Loucy (cell line): ENCODE measurements around the gene UBQLN3.

Experiments used
- H2AFZ ChIP-seq: fragments of 200-600 bp; sonication (generic); 2 replicates; pipeline ENCODE4 v1.6.0; 2016; ENCODE audit warnings: antibody characterized with exemption, mild to moderate bottlenecking, low read length, moderate library complexity
- H3F3A ChIP-seq: fragments of 200-600 bp; 2 replicates; pipeline ENCODE4 v1.6.0; 2016; ENCODE audit warnings: antibody characterized with exemption, low read depth, mild to moderate bottlenecking
- H3K27me3 ChIP-seq: fragments of 200-600 bp; sonication (generic); 2 replicates; pipeline ENCODE4 v1.6.1; 2014; ENCODE audit warnings: low read length, mild to moderate bottlenecking; ENCODE audit not compliant: insufficient read depth, poor library complexity, severe bottlenecking
- H3K36me3 ChIP-seq: fragments of 200-600 bp; sonication (generic); 2 replicates; pipeline ENCODE4 v1.6.1; 2016; ENCODE audit warnings: low read length; ENCODE audit not compliant: insufficient read depth
- H3K4me1 ChIP-seq: fragments of 200-600 bp; sonication (generic); 2 replicates; pipeline ENCODE4 v1.5.1; 2014; ENCODE audit warnings: low read length, mild to moderate bottlenecking; ENCODE audit not compliant: insufficient read depth, poor library complexity, severe bottlenecking
- H3K4me2 ChIP-seq: fragments of 200-600 bp; sonication (generic); 2 replicates; pipeline ENCODE4 v1.6.0; 2014; ENCODE audit warnings: antibody characterized with exemption, low read length, low read depth, mild to moderate bottlenecking; ENCODE audit not compliant: poor library complexity, severe bottlenecking
- H3K4me3 ChIP-seq: fragments of 200-600 bp; sonication (generic); 2 replicates; pipeline ENCODE4 v1.5.1; 2014; ENCODE audit warnings: low read length, mild to moderate bottlenecking, mixed read lengths; ENCODE audit not compliant: poor library complexity, severe bottlenecking
- H3K79me2 ChIP-seq: fragments of 200-600 bp; sonication (generic); 2 replicates; pipeline ENCODE4 v1.6.1; 2014; ENCODE audit warnings: low read length; ENCODE audit not compliant: insufficient read depth
- H3K9ac ChIP-seq: fragments of 200-600 bp; sonication (generic); 2 replicates; pipeline ENCODE4 v1.6.0; 2014; ENCODE audit warnings: mild to moderate bottlenecking, low read depth, low read length, moderate library complexity; ENCODE audit not compliant: poor library complexity, severe bottlenecking
- H3K9me2 ChIP-seq: fragments of 200-600 bp; sonication (generic); replicated peaks from 2 replicates; pipeline ENCODE4 v1.6.1; 2016; ENCODE audit warnings: low read depth, low read length, mixed read lengths
- H3K9me3 ChIP-seq: fragments of 200-600 bp; sonication (generic); 2 replicates; pipeline ENCODE4 v1.6.1; 2014; ENCODE audit warnings: mild to moderate bottlenecking, antibody characterized with exemption, low read length, low read depth; ENCODE audit not compliant: insufficient read depth
- H4K20me1 ChIP-seq: fragments of 200-600 bp; sonication (generic); 2 replicates; pipeline ENCODE4 v1.6.0; 2014; ENCODE audit warnings: antibody characterized with exemption, low read length, mild to moderate bottlenecking; ENCODE audit not compliant: insufficient read depth, poor library complexity, severe bottlenecking
- CTCF ChIP-seq: fragments of 200-600 bp; sonication (generic); conservative IDR thresholded peaks from 2 replicates; pipeline ENCODE4 v1.5.1; 2014; ENCODE audit warnings: mild to moderate bottlenecking, antibody characterized with exemption, low read length
- EZH2phosphoT487 ChIP-seq: fragments of 200-600 bp; IDR thresholded peaks from 2 replicates; pipeline ENCODE4 v1.6.1; 2018; ENCODE audit warnings: antibody characterized with exemption, mild to moderate bottlenecking, moderate library complexity, borderline replicate concordance

The UBQLN3 gene

GRCh38 chr11:5514841-5515240 lies 5.1 kb upstream of the UBQLN3 start:
- Histone ChIP-seq H3K4me3 (no peak overlapping the region), H3K9me2 (no peaks in the 10 kb centered on the region), H3K4me1 (no peaks in the 10 kb centered on the region), H3K27me3 (no peaks in the 10 kb centered on the region), H2AFZ (no peak overlapping the region), H3K79me2 (no peaks in the 10 kb centered on the region), H4K20me1 (no peaks in the 10 kb centered on the region), H3K9ac (no peak overlapping the region), H3K4me2 (no peak overlapping the region), H3K36me3 (no peaks in the 10 kb centered on the region), H3F3A (no peaks in the 10 kb centered on the region), H3K9me3 (no peaks in the 10 kb centered on the region)
- TF ChIP-seq CTCF (no peak), EZH2phosphoT487 (no peak)

DNA sequence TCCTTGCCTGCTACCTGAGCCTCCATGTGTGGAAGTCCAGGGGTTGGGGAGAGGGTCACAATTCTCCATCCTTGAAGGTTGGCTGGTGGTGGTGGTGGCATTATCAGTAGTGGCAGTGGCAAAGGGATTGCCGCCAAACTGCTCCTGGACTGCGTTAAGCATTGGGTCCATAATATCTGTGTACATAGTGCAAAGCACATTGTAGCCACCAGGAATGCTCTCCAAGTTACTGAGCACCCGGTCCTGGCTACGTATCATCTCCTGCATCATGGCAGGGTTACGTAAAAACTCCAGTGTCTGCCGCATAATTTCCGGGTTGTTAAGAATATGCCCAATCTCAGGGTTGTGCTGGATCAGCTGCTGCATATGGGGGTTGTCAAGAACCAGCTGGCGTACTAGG lies 1.2 kb downstream of the UBQLN3 start:
- Histone ChIP-seq H3F3A (no peaks in the 10 kb centered on the region), H3K4me1 (no peaks in the 10 kb centered on the region), H3K79me2 (no peaks in the 10 kb centered on the region), H3K4me2 (no peak overlapping the region), H2AFZ (no peak overlapping the region), H3K9me3 (no peaks in the 10 kb centered on the region), H3K9me2 (no peaks in the 10 kb centered on the region), H3K4me3 (no peak overlapping the region), H3K9ac (no peak overlapping the region), H3K27me3 (no peaks in the 10 kb centered on the region), H4K20me1 (no peaks in the 10 kb centered on the region), H3K36me3 (no peaks in the 10 kb centered on the region)
- no peak for TF ChIP-seq CTCF
- no peak for TF ChIP-seq EZH2phosphoT487

DNA sequence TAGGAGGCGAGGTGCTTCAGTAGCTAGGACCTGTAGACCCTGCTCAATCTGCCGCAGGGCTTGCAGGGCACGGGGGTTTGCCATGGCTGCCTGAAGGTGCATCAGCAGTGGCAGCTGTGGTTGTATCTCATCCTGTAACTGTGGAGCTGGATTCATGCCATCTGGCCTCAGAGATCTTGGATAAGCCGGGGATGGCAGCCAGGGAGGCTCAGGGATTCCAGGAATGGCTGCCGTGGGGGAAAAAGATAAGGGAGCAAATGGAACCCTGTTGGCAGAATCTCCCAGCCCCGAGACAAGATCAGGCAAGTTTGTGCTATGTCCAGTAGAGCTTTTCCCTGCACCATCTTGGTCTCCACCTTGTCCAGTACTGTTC lies 1.8 kb downstream of the UBQLN3 start:
- H3K9ac ChIP-seq = no peak overlapping the region
- H3K4me1 ChIP-seq = no peaks in the 10 kb centered on the region
- no peak overlapping the region for H3K4me3 ChIP-seq
- no peaks in the 10 kb centered on the region for H3K79me2 ChIP-seq
- TF ChIP-seq EZH2phosphoT487 (no peak), CTCF (no peak)
- H2AFZ ChIP-seq = no peak overlapping the region
- no peaks in the 10 kb centered on the region for H3K27me3 ChIP-seq
- H3F3A ChIP-seq = no peaks in the 10 kb centered on the region
- H3K4me2 ChIP-seq = no peak overlapping the region
- no peaks in the 10 kb centered on the region for H3K9me3 ChIP-seq
- H3K36me3 ChIP-seq = no peaks in the 10 kb centered on the region
- H3K9me2 ChIP-seq = no peaks in the 10 kb centered on the region
- H4K20me1 ChIP-seq = no peaks in the 10 kb centered on the region
